C4-2B (cell line): ENCODE results near the gene IL1RAPL2.
"Not testable (repeated sequence)": the region's sequence is repeated elsewhere in the genome, so short reads cannot be mapped to it uniquely, and the experiment has no call there.

Source experiments
- H3K27ac ChIP-seq: fragments of 450-650 bp; 2 replicates; pipeline ENCODE4 v1.5.1; 2017
- ZFX ChIP-seq: fragments of 450-650 bp; IDR thresholded peaks from 2 replicates; pipeline ENCODE4 v1.6.1; 2017
- TF ChIP-seq, protein P1 (sequence below): fragments of 450-650 bp; conservative IDR thresholded peaks from 2 replicates; pipeline ENCODE4 v1.5.1; 2017; ENCODE audit warnings: mild to moderate bottlenecking

Gene IL1RAPL2

DNA sequence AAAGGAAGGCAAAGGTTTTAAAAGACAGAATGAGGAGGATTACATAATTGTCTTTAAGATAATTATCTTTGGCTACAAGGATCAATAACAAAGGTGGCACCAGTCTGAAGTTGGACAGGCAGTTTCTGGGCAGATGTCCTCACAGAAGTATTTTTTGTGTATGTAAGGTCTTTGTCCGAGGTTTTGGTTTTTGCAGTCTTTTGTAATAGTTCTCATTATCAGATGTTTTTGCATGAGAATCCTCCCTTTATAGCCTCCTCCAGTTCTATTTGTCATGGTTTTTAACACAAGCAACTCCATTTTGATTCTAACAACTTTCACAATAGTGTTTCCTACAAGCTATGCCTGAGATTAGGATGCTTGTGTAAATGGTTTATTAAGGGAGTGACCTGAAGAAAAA is 286.2 kb downstream of the IL1RAPL2 start:
- no peak for TF ChIP-seq ZFX
- TF ChIP-seq, protein P1, sequence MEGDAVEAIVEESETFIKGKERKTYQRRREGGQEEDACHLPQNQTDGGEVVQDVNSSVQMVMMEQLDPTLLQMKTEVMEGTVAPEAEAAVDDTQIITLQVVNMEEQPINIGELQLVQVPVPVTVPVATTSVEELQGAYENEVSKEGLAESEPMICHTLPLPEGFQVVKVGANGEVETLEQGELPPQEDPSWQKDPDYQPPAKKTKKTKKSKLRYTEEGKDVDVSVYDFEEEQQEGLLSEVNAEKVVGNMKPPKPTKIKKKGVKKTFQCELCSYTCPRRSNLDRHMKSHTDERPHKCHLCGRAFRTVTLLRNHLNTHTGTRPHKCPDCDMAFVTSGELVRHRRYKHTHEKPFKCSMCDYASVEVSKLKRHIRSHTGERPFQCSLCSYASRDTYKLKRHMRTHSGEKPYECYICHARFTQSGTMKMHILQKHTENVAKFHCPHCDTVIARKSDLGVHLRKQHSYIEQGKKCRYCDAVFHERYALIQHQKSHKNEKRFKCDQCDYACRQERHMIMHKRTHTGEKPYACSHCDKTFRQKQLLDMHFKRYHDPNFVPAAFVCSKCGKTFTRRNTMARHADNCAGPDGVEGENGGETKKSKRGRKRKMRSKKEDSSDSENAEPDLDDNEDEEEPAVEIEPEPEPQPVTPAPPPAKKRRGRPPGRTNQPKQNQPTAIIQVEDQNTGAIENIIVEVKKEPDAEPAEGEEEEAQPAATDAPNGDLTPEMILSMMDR = no peak
- no peak overlapping the region for H3K27ac ChIP-seq

DNA sequence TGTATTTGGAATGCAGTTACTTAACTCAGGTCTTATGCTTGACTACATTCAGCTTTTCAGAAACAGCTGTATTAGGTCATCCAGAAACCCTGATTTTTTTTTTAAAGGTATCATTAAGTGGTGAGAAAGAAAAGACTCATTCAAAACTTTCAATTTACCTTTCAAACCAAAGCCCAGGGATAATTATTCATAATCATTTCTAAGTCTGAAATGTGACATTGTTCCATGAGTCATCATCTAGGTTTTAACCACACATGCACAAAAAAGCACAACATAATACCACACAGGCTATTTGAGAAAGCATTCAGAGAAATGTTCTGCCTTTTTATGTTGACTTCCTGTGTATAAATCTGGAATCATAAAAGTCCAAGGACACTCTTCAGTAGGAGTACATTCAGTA is 288.2 kb downstream of the IL1RAPL2 start:
- no peak for TF ChIP-seq ZFX
- no peak overlapping the region for H3K27ac ChIP-seq

DNA sequence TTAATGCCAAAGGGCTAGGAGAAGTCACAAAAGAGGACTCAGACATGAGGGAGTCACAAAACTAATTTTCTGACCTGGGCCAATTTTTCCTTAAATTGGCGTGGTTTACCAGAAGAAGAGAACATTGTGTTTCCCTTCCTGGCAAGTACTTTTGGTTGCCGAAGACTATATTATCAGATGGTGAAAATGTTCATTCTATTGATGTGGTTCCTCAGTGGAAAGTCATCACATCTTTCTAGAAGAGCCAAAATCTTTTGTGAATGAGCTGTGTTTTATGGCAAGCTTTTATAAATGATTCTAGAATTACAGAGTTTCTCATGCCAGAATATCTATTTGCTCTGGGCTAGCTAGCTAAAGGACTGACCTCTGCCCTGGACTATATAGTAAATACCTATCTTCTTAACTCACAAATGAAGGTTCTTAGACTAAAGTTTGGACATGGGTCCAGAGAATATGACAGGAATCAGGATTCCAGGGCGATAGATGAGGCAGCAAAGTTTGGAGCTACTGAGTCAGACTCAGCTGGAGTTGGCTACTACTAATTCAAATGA is 288.9 kb downstream of the IL1RAPL2 start:
- no peak overlapping the region for H3K27ac ChIP-seq
- TF ChIP-seq, protein P1 = no peak
- TF ChIP-seq ZFX = no peak

DNA sequence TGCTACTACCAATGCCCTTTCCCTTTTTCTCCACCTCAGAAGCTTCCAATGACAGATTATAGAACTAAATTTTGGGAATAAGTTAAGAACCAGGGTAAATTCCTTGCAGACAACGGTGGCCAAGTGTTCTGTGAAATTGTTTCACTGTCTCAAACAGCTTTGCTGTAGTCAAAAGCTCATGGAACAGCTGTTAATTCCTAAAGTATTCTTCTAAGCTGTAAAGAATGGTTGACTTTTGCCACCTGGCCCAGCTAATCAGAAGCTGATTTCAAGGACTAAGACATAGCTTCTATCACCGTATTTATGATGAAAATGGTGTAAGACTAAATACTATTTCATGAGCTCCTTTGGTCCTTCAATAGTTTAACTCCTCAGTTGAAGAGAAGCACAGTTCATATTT is 297.5 kb downstream of the IL1RAPL2 start:
- H3K27ac ChIP-seq = no peak overlapping the region
- TF ChIP-seq ZFX = no peak
- TF ChIP-seq, protein P1 = no peak

DNA sequence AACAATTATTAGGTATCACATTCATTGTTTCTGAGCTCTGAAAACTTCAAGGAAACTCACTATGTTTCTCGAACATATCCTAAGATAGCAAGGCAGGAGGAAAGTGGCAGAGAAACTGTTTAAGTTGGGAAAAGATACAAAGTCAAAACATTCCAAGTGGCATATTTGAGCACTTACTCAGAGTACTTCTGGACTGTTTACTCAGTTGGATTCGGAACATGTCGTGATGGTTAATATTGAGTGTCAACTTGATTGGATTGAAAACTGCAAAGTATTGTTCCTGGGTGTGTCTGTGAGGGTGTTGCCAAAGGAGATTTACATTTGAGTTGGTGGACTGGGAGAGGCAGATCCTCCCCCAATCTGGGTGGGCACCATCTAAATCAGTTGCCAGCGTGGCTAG is 298.3 kb downstream of the IL1RAPL2 start:
- no peak for TF ChIP-seq ZFX
- TF ChIP-seq, protein P1 = no peak
- H3K27ac ChIP-seq = no peak overlapping the region

DNA sequence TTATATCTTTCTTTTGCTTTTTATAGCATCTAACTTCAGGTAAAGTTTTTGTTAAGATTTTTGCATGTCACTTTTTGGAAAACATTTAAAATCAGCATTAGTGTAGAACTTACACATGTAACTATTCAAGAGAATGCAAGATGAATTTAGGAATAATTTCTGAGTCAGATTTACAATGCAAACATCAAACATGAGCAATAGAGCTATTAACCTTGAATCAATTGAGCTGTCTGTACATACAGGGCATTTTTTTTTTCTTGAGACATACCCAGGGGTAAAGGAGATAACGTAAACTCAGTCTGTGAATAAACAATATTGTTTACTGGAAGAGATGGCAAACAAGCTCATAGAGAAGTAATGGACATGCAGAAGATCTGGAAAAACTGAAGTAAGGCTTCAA is 311.5 kb downstream of the IL1RAPL2 start:
- no peak overlapping the region for H3K27ac ChIP-seq
- TF ChIP-seq, protein P1 = no peak
- no peak for TF ChIP-seq ZFX

DNA sequence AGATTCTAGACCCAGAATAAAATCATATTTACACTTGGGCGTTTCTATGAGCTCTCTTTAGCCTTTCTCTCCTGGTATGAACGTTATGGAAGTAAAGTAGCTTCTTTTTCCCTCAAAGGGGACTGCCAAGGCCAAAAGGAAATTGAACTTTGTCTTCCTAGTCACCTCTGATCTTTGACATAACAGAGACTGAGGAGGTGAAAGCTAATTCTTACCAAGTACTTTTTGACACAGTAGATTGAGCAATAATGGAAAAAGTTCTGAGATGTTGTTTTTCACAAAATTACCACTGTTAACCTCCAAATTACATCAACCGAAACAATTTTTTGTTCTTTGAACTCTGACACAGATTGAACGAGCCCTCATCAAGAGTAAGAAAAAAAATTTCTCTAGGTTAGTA is 336.1 kb downstream of the IL1RAPL2 start:
- H3K27ac ChIP-seq = no peak overlapping the region
- TF ChIP-seq, protein P1 = no peak
- TF ChIP-seq ZFX = no peak

DNA sequence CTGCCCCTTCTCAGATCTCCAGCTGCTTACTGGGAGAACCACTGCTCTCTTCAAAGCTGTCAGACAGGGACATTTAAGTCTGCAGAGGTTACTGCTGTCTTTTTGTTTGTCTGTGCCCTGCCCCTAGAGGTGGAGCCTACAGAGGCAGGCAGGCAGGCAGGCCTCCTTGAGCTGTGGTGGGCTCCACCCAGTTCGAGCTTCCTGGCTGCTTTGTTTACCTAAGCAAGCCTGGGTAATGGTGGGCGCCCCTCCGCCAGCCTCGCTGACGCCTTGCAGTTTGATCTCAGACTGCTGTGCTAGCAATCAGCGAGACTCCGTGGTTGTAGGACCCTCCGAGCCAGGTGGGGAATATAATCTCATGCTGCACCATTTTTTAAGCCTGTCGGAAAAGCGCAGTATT is 343.7 kb downstream of the IL1RAPL2 start:
- H3K27ac ChIP-seq = not testable (repeated sequence)
